PC-3 (cell line): ENCODE results near the gene SBSN. TPM values are rescaled to one million over a fixed set of nuclear protein-coding genes. Genes with fewer than 3 reads are reported as not detected.
A peak's percentile ranks its signal among the peaks of the same experiment; 100 is the strongest.

Source experiments
- ATAC-seq: fragments of 200-7000 bp; cut with Tn5 transposase; 2 replicates; pipeline ENCODE4 v1.9.1; 2020; ENCODE audit warnings: mild to moderate bottlenecking, moderate library complexity
- BruUV-seq: library from RNA; stranded (reverse); fragments of 400-500 nt; replicated peaks from 2 replicates; lab custom pipeline; 2021; lab: Mats Ljungman, UMichigan
- CTCF ChIA-PET: fragments of 300-600 bp; sonication (Branson Sonifier 250); formaldehyde crosslinking; loops from one replicate; lab custom pipeline; 2022; ENCODE audit warnings: antibody characterized with exemption; lab: Charles Lee
- POLR2A ChIA-PET: fragments of 300-600 bp; sonication (Branson Sonifier 250); formaldehyde crosslinking; loops from one replicate; lab custom pipeline; 2022; ENCODE audit warnings: antibody characterized with exemption; ENCODE audit not compliant: unreplicated experiment; lab: Charles Lee
- DNase-seq: peaks from one replicate; pipeline ENCODE4 v3.0.0-alpha.2; 2015
- H2AFZ ChIP-seq: fragments of 300-600 bp; sonication (generic); 2 replicates; pipeline ENCODE4 v1.6.0; 2016; ENCODE audit warnings: antibody characterized with exemption, low read length
- H3F3A ChIP-seq: fragments of 300-600 bp; sonication (generic); one replicate; pipeline ENCODE4 v1.6.0; 2017; ENCODE audit warnings: antibody characterized with exemption, low read length, control low read depth, mild to moderate bottlenecking; ENCODE audit not compliant: unreplicated experiment
- H3K27ac ChIP-seq: fragments of 300-600 bp; sonication (generic); 2 replicates; pipeline ENCODE4 v1.5.1; 2016; ENCODE audit warnings: mild to moderate bottlenecking, low read length
- H3K27me3 ChIP-seq: fragments of 300-600 bp; sonication (generic); 2 replicates; pipeline ENCODE4 v1.6.1; 2016; ENCODE audit warnings: low read length, mixed read lengths
- H3K36me3 ChIP-seq: fragments of 300-600 bp; sonication (generic); 2 replicates; pipeline ENCODE4 v1.6.1; 2016; ENCODE audit warnings: low read depth, mixed run types, low read length, mixed read lengths
- H3K4me1 ChIP-seq: fragments of 300-600 bp; sonication (generic); 2 replicates; pipeline ENCODE4 v1.5.1; 2016; ENCODE audit warnings: low read length; ENCODE audit not compliant: insufficient read depth
- H3K4me2 ChIP-seq: fragments of 300-600 bp; sonication (generic); 2 replicates; pipeline ENCODE4 v1.6.0; 2016; ENCODE audit warnings: low read length
- H3K4me3 ChIP-seq: fragments of 300-600 bp; sonication (generic); 2 replicates; pipeline ENCODE4 v1.5.1; 2016; ENCODE audit warnings: mild to moderate bottlenecking, low read length, mixed read lengths
- H3K79me2 ChIP-seq: fragments of 300-600 bp; sonication (generic); 2 replicates; pipeline ENCODE4 v1.6.1; 2017; ENCODE audit warnings: low read length, mixed read lengths
- H3K9ac ChIP-seq: fragments of 300-600 bp; sonication (generic); 2 replicates; pipeline ENCODE4 v1.6.0; 2016; ENCODE audit warnings: mild to moderate bottlenecking, low read length
- H3K9me2 ChIP-seq: fragments of 300-600 bp; sonication (generic); replicated peaks from 2 replicates; pipeline ENCODE4 v1.6.1; 2016; ENCODE audit warnings: mixed run types, low read length, mixed read lengths
- H3K9me3 ChIP-seq: fragments of 300-600 bp; sonication (generic); 2 replicates; pipeline ENCODE4 v1.6.1; 2016; ENCODE audit warnings: low read length, mixed read lengths
- H4K20me1 ChIP-seq: fragments of 300-600 bp; sonication (generic); 2 replicates; pipeline ENCODE4 v1.6.1; 2016; ENCODE audit warnings: low read length, mixed read lengths
- EZH2 ChIP-seq: fragments of 300-600 bp; sonication (generic); IDR thresholded peaks from one replicate; pipeline ENCODE4 v1.6.1; 2017; ENCODE audit warnings: antibody characterized with exemption, mild to moderate bottlenecking, low read length; ENCODE audit not compliant: unreplicated experiment
- EZH2phosphoT487 ChIP-seq: fragments of 300-600 bp; sonication (generic); IDR thresholded peaks from 2 replicates; pipeline ENCODE4 v1.6.1; 2018; ENCODE audit warnings: mild to moderate bottlenecking, antibody characterized with exemption, low read length, borderline replicate concordance
- intact Hi-C: fragments of 100-400 bp; cut with micrococcal nuclease; formaldehyde crosslinking; loops from 2 replicates; pipeline ENCODE4 v1.9.0; 2023
- total RNA-seq: library from RNA; depleted of rRNA; stranded (reverse); fragments of >200 nt; gene quantifications from 2 replicates; pipeline ENCODE4 v1.2.3, GENCODE V29; 2014
- TF ChIP-seq, protein P1 (sequence below): fragments of 300-600 bp; sonication (generic); conservative IDR thresholded peaks from 2 replicates; pipeline ENCODE4 v1.5.1; 2017; ENCODE audit warnings: antibody characterized with exemption, low read depth, mild to moderate bottlenecking, low read length

SBSN gene
- total RNA-seq, 1 experiment from 2014 or later: 0.26 TPM

- ATAC-seq: no peak
- ChIA-PET POLR2A (no interaction called here), CTCF (no interaction called here)
- intact Hi-C loops: loop anchor here (5.0 kb wide), 1 partner anchor 129 kb away; the partner anchor contains the start of gene ETV2
- no peak overlapping the region for H2AFZ ChIP-seq
- H3K79me2 ChIP-seq: peaks cover 22% of the 10 kb centered on the region
- TF ChIP-seq, protein P1, sequence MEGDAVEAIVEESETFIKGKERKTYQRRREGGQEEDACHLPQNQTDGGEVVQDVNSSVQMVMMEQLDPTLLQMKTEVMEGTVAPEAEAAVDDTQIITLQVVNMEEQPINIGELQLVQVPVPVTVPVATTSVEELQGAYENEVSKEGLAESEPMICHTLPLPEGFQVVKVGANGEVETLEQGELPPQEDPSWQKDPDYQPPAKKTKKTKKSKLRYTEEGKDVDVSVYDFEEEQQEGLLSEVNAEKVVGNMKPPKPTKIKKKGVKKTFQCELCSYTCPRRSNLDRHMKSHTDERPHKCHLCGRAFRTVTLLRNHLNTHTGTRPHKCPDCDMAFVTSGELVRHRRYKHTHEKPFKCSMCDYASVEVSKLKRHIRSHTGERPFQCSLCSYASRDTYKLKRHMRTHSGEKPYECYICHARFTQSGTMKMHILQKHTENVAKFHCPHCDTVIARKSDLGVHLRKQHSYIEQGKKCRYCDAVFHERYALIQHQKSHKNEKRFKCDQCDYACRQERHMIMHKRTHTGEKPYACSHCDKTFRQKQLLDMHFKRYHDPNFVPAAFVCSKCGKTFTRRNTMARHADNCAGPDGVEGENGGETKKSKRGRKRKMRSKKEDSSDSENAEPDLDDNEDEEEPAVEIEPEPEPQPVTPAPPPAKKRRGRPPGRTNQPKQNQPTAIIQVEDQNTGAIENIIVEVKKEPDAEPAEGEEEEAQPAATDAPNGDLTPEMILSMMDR: no peak
- no peak for TF ChIP-seq EZH2
- TF ChIP-seq EZH2phosphoT487: no peak
- no peaks in the 10 kb centered on the region for H4K20me1 ChIP-seq
- H3K36me3 ChIP-seq: no peaks in the 10 kb centered on the region
- no peak overlapping the region for H3K4me3 ChIP-seq
- H3K27ac ChIP-seq: no peak overlapping the region
- no peaks in the 10 kb centered on the region for H3K9me3 ChIP-seq
- no peaks in the 10 kb centered on the region for H3K9me2 ChIP-seq
- no peaks in the 10 kb centered on the region for H3K27me3 ChIP-seq
- H3K4me1 ChIP-seq: peaks cover 13% of the 10 kb centered on the region
- no TSS peak for BruUV-seq
- no peak overlapping the region for H3K4me2 ChIP-seq
- no peak overlapping the region for H3K9ac ChIP-seq
- no peak for DNase-seq
- no peaks in the 10 kb centered on the region for H3F3A ChIP-seq
Measured at GRCh38 chr19:35512831-35513627, 15.1 kb downstream of the SBSN start.

- Histone ChIP-seq H3K9me2 (no peaks in the 10 kb centered on the region), H3K27me3 (no peaks in the 10 kb centered on the region), H3K4me3 (no peak overlapping the region), H3K79me2 (peaks cover 25% of the 10 kb centered on the region), H4K20me1 (no peaks in the 10 kb centered on the region), H3K9me3 (no peaks in the 10 kb centered on the region), H3K9ac (no peak overlapping the region), H3K27ac (no peak overlapping the region), H3K36me3 (no peaks in the 10 kb centered on the region), H3F3A (no peaks in the 10 kb centered on the region), H3K4me2 (no peak overlapping the region), H3K4me1 (peaks cover 13% of the 10 kb centered on the region; the same call in 1 of the 2 replicates), H2AFZ (no peak overlapping the region)
- CTCF ChIA-PET: no interaction called here
- no peak for ATAC-seq
- no peak for DNase-seq
- BruUV-seq: no TSS peak
- POLR2A ChIA-PET: no interaction called here
- intact Hi-C loops: loop anchor here (5.0 kb wide), 1 partner anchor 131 kb away; the partner anchor contains the start of gene ETV2
- no peak for TF ChIP-seq EZH2phosphoT487
- TF ChIP-seq, protein P1: no peak
- TF ChIP-seq EZH2: no peak
Measured at GRCh38 chr19:35511337-35511736, 16.8 kb downstream of the SBSN start.

DNA sequence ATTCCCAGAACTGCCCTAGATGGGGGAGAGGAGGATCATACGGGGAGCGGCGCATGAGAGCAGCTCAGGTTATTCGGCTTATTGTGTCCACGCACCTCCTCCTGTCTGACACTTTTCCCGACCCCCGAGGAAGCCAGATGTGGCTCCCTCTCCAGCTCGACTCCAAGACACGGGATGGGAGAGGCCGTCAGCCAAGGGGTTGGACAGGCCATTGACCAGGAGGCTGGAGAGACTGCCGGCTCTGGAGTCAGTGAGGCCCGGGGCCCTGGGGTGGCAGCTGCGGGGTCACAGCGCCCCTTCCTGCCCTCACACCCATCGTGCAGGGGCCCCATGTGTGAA, 17.5 kb downstream of the SBSN start:
- peak overlapping the region; percentile 96; the same call in 1 of the 2 replicates for H3K4me3 ChIP-seq
- H3K36me3 ChIP-seq: no peaks in the 10 kb centered on the region
- H3K9me2 ChIP-seq: no peaks in the 10 kb centered on the region
- H3K9ac ChIP-seq: no peak overlapping the region
- POLR2A ChIA-PET: interaction anchor here (0.7 kb wide), 1 partner anchor 138 kb away, joined by 3 read pairs; the partner anchor contains the start of gene COX6B1
- peaks cover 13% of the 10 kb centered on the region; the same call in 1 of the 2 replicates for H3K4me1 ChIP-seq
- peak overlapping the region; percentile 92 for H2AFZ ChIP-seq
- DNase-seq (no peak), ATAC-seq (no peak)
- peaks cover 25% of the 10 kb centered on the region for H3K79me2 ChIP-seq
- no peaks in the 10 kb centered on the region for H4K20me1 ChIP-seq
- CTCF ChIA-PET: interaction anchor here (0.6 kb wide), 1 partner anchor 19 kb away, joined by 3 read pairs; no protein-coding TSS in a partner anchor
- H3K27me3 ChIP-seq: no peaks in the 10 kb centered on the region
- no TSS peak for BruUV-seq
- no peak overlapping the region for H3K27ac ChIP-seq
- peak overlapping the region; percentile 86 for H3K4me2 ChIP-seq
- H3F3A ChIP-seq: no peaks in the 10 kb centered on the region
- H3K9me3 ChIP-seq: no peaks in the 10 kb centered on the region
- intact Hi-C loops: loop anchor here (5.0 kb wide), 1 partner anchor 132 kb away; the partner anchor contains the start of gene ETV2
- TF ChIP-seq EZH2phosphoT487: no peak
- TF ChIP-seq, protein P1: no peak
- TF ChIP-seq EZH2: no peak
